HL-60 (cell line): Measurements from ENCODE around the gene UIMC1.

Source experiments
- CTCF ChIP-seq: IDR thresholded peaks from one replicate; pipeline ENCODE4 v1.5.1; 2011; ENCODE audit warnings: low read length, control low read depth, inconsistent platforms; ENCODE audit not compliant: insufficient read depth
- GABPA ChIP-seq: IDR thresholded peaks from 2 replicates; pipeline ENCODE4 v1.6.1; 2012; ENCODE audit warnings: low read depth
- POLR2AphosphoS5 ChIP-seq: IDR thresholded peaks from 2 replicates; pipeline ENCODE4 v1.6.1; 2012; ENCODE audit warnings: low read depth
- REST ChIP-seq: IDR thresholded peaks from 2 replicates; pipeline ENCODE4 v1.6.1; 2012; ENCODE audit warnings: low read depth; ENCODE audit not compliant: insufficient replicate concordance

DNA sequence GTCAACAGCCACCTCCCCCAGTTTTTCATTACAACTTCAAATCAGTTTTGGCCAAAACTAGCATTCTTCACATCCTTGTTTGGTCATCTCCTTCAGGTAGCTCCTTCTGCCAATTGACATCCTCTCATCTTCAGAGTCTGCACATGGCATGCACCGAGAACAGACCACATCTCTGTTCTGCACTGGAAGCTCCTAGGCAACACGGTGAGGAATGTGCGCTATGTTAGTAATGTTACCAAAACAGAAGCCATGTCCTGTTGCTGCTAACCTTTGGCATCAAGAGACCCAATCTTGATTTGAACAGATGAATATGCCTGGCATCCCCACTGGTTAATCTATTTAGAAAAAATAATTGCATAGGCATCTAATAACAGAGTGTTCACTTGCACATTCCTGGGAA lies 102.3 kb downstream of the UIMC1 start:
- TF ChIP-seq CTCF (no peak), REST (no peak), POLR2AphosphoS5 (no peak), GABPA (no peak)
